ENCODE results near the gene TBC1D14.
A peak's percentile ranks its signal among the peaks of the same experiment; 100 is the strongest.

TBC1D14 gene

GRCh38 chr4:7026107-7026506 is 116.5 kb downstream of the TBC1D14 start:
- H3K27ac ChIP-seq (ENCODE audit: low read depth, low read length), result no peak overlapping the region
- WGBS (ENCODE audit: extremely low coverage, insufficient coverage, insufficient read length), result no CpG with 5 or more reads among the region's 9 CpGs
- no peak overlapping the region for H3K18ac ChIP-seq (ENCODE audit: low read length)

GRCh38 chr4:7027284-7027683 is 117.7 kb downstream of the TBC1D14 start:
- H3K27me3 ChIP-seq (ENCODE audit: insufficient read depth, low read length), result no peaks in the 10 kb centered on the region
- H2BK12ac ChIP-seq (ENCODE audit: low read length), result no peak overlapping the region
- no peak overlapping the region for H2BK5ac ChIP-seq (ENCODE audit: low read depth, low read length, poor library complexity)
- H4K8ac ChIP-seq (ENCODE audit: low read depth, low read length), result no peak overlapping the region
- no peak overlapping the region for H4K91ac ChIP-seq (ENCODE audit: low read depth, low read length)
- H3K4ac ChIP-seq (ENCODE audit: low read depth, low read length), result no peak overlapping the region
- no peak overlapping the region for H2BK120ac ChIP-seq (ENCODE audit: insufficient read depth, low read length, poor library complexity)
- H2AK5ac ChIP-seq (ENCODE audit: low read length), result no peak overlapping the region
- no peaks in the 10 kb centered on the region for H3K79me2 ChIP-seq (ENCODE audit: control insufficient read depth, insufficient read depth, low read length, poor library complexity)
- H3K18ac ChIP-seq (ENCODE audit: low read length), result no peak overlapping the region
- H3K27ac ChIP-seq (ENCODE audit: low read depth, low read length), result no peak overlapping the region
- no peak overlapping the region for H4K12ac ChIP-seq (ENCODE audit: low read depth, low read length)
- H3K4me1 ChIP-seq (ENCODE audit: control insufficient read depth in 1 of 2, insufficient read depth in 2 of 2, low read length in 2 of 2), result peaks cover 2 to 8% of the 10 kb centered on the region in 2 experiments
- peaks cover 6% of the 10 kb centered on the region for H3K9me3 ChIP-seq (ENCODE audit: insufficient read depth, low read depth, low read length)
- H3K36me3 ChIP-seq (ENCODE audit: control insufficient read depth in 1 of 2, insufficient read depth in 2 of 2, low read length in 2 of 2), result peaks cover 52 to 53% of the 10 kb centered on the region in 2 experiments
- H2AFZ ChIP-seq (ENCODE audit: insufficient read depth, low read length, poor library complexity), result no peak overlapping the region
- peaks cover 2% of the 10 kb centered on the region for H3K79me1 ChIP-seq (ENCODE audit: low read length)
- 100% methylated on average over 5 of the region's 7 CpGs for WGBS (ENCODE audit: extremely low coverage, insufficient coverage, insufficient read length)
- no peak overlapping the region for H3K23ac ChIP-seq (ENCODE audit: low read length)
- H3K9ac ChIP-seq (ENCODE audit: low read length), result no peak overlapping the region
- no peak overlapping the region for H3K4me3 ChIP-seq (ENCODE audit: low read depth, low read length)
- H3K14ac ChIP-seq (ENCODE audit: low read length), result no peak overlapping the region
- no peak for DNase-seq
- no peak overlapping the region for H3K4me2 ChIP-seq (ENCODE audit: low read length)

More at GRCh38 chr4:7026107-7026506, 116.5 kb downstream of the TBC1D14 start:
- Histone ChIP-seq H3K79me2 (ENCODE audit: control insufficient read depth, insufficient read depth, low read length, poor library complexity) (peaks cover 1% of the 10 kb centered on the region), H3K27me3 (ENCODE audit: insufficient read depth, low read length) (no peaks in the 10 kb centered on the region), H2AFZ (ENCODE audit: insufficient read depth, low read length, poor library complexity) (no peak overlapping the region), H3K4ac (ENCODE audit: low read depth, low read length) (no peak overlapping the region), H3K23ac (ENCODE audit: low read length) (no peak overlapping the region), H3K4me2 (ENCODE audit: low read length) (no peak overlapping the region), H4K12ac (ENCODE audit: low read depth, low read length) (no peak overlapping the region), H3K14ac (ENCODE audit: low read length) (no peak overlapping the region), H3K9me3 (ENCODE audit: insufficient read depth, low read depth, low read length) (peaks cover 6% of the 10 kb centered on the region), H3K4me1 (ENCODE audit: control insufficient read depth in 1 of 2, insufficient read depth in 2 of 2, low read length in 2 of 2) (peaks cover 8 to 14% of the 10 kb centered on the region in 2 experiments), H3K36me3 (ENCODE audit: control insufficient read depth in 1 of 2, insufficient read depth in 2 of 2, low read length in 2 of 2) (peaks cover 41 to 42% of the 10 kb centered on the region in 2 experiments), H2BK120ac (ENCODE audit: insufficient read depth, low read length, poor library complexity) (no peak overlapping the region), H3K9ac (ENCODE audit: low read length) (no peak overlapping the region), H4K8ac (ENCODE audit: low read depth, low read length) (no peak overlapping the region), H2BK5ac (ENCODE audit: low read depth, low read length, poor library complexity) (no peak overlapping the region), H2BK12ac (ENCODE audit: low read length) (no peak overlapping the region), H4K91ac (ENCODE audit: low read depth, low read length) (no peak overlapping the region), H3K79me1 (ENCODE audit: low read length) (peaks cover 7% of the 10 kb centered on the region), H3K4me3 (ENCODE audit: low read depth, low read length) (no peak overlapping the region), H2AK5ac (ENCODE audit: low read length) (no peak overlapping the region)
- no peak for DNase-seq

GRCh38 chr4:7027913-7028312 is 118.3 kb downstream of the TBC1D14 start:
- H3K4me2 ChIP-seq (ENCODE audit: low read length), result no peak overlapping the region
- H3K27ac ChIP-seq (ENCODE audit: low read depth, low read length), result no peak overlapping the region
- peaks cover 2% of the 10 kb centered on the region for H3K79me1 ChIP-seq (ENCODE audit: low read length)
- no peak overlapping the region for H2AFZ ChIP-seq (ENCODE audit: insufficient read depth, low read length, poor library complexity)
- H3K36me3 ChIP-seq (ENCODE audit: control insufficient read depth in 1 of 2, insufficient read depth in 2 of 2, low read length in 2 of 2), result peaks cover 56 to 57% of the 10 kb centered on the region in 2 experiments
- H3K79me2 ChIP-seq (ENCODE audit: control insufficient read depth, insufficient read depth, low read length, poor library complexity), result no peaks in the 10 kb centered on the region
- H2BK5ac ChIP-seq (ENCODE audit: low read depth, low read length, poor library complexity), result no peak overlapping the region
- H3K14ac ChIP-seq (ENCODE audit: low read length), result no peak overlapping the region
- DNase-seq, result no peak
- peaks cover 2 to 6% of the 10 kb centered on the region in 2 experiments for H3K4me1 ChIP-seq (ENCODE audit: control insufficient read depth in 1 of 2, insufficient read depth in 2 of 2, low read length in 2 of 2)
- H3K18ac ChIP-seq (ENCODE audit: low read length), result no peak overlapping the region
- H3K27me3 ChIP-seq (ENCODE audit: insufficient read depth, low read length), result no peaks in the 10 kb centered on the region
- no peak overlapping the region for H4K12ac ChIP-seq (ENCODE audit: low read depth, low read length)
- H3K9ac ChIP-seq (ENCODE audit: low read length), result no peak overlapping the region
- no peak overlapping the region for H2AK5ac ChIP-seq (ENCODE audit: low read length)
- peaks cover 6% of the 10 kb centered on the region for H3K9me3 ChIP-seq (ENCODE audit: insufficient read depth, low read depth, low read length)
- H3K4ac ChIP-seq (ENCODE audit: low read depth, low read length), result no peak overlapping the region
- no peak overlapping the region for H4K91ac ChIP-seq (ENCODE audit: low read depth, low read length)
- no peak overlapping the region for H3K23ac ChIP-seq (ENCODE audit: low read length)
- peak overlapping the region; percentile 20 for H3K4me3 ChIP-seq (ENCODE audit: low read depth, low read length)
- no peak overlapping the region for H2BK12ac ChIP-seq (ENCODE audit: low read length)
- H2BK120ac ChIP-seq (ENCODE audit: insufficient read depth, low read length, poor library complexity), result no peak overlapping the region
- H4K8ac ChIP-seq (ENCODE audit: low read depth, low read length), result no peak overlapping the region
- 100% methylated on average over 2 of the region's 5 CpGs for WGBS (ENCODE audit: extremely low coverage, insufficient coverage, insufficient read length)

GRCh38 chr4:7029212-7029611 is 119.6 kb downstream of the TBC1D14 start:
- Histone ChIP-seq H3K36me3 (ENCODE audit: control insufficient read depth in 1 of 2, insufficient read depth in 2 of 2, low read length in 2 of 2) (peaks cover 50 to 55% of the 10 kb centered on the region in 2 experiments), H2AFZ (ENCODE audit: insufficient read depth, low read length, poor library complexity) (no peak overlapping the region), H2BK12ac (ENCODE audit: low read length) (no peak overlapping the region), H3K4ac (ENCODE audit: low read depth, low read length) (no peak overlapping the region), H2AK5ac (ENCODE audit: low read length) (no peak overlapping the region), H3K14ac (ENCODE audit: low read length) (no peak overlapping the region), H2BK5ac (ENCODE audit: low read depth, low read length, poor library complexity) (no peak overlapping the region), H3K4me2 (ENCODE audit: low read length) (no peak overlapping the region), H3K4me3 (ENCODE audit: low read depth, low read length) (no peak overlapping the region), H3K9me3 (ENCODE audit: insufficient read depth, low read depth, low read length) (peaks cover 8% of the 10 kb centered on the region), H3K18ac (ENCODE audit: low read length) (no peak overlapping the region), H2BK120ac (ENCODE audit: insufficient read depth, low read length, poor library complexity) (no peak overlapping the region), H3K23ac (ENCODE audit: low read length) (no peak overlapping the region), H4K8ac (ENCODE audit: low read depth, low read length) (no peak overlapping the region), H3K9ac (ENCODE audit: low read length) (no peak overlapping the region), H3K79me1 (ENCODE audit: low read length) (no peaks in the 10 kb centered on the region), H3K4me1 (ENCODE audit: control insufficient read depth in 1 of 2, insufficient read depth in 2 of 2, low read length in 2 of 2) (peaks cover 1 to 8% of the 10 kb centered on the region in 2 experiments), H4K12ac (ENCODE audit: low read depth, low read length) (no peak overlapping the region), H3K27me3 (ENCODE audit: insufficient read depth, low read length) (no peaks in the 10 kb centered on the region), H3K79me2 (ENCODE audit: control insufficient read depth, insufficient read depth, low read length, poor library complexity) (no peaks in the 10 kb centered on the region), H3K27ac (ENCODE audit: low read depth, low read length) (no peak overlapping the region), H4K91ac (ENCODE audit: low read depth, low read length) (no peak overlapping the region)
- DNase-seq, result no peak
- WGBS (ENCODE audit: extremely low coverage, insufficient coverage, insufficient read length), result no CpG with 5 or more reads among the region's 12 CpGs

All from trophoblast cell (in vitro differentiated cells and primary cell).